HFFc6 (cell line): ENCODE data around the gene CYLD. TPM values are rescaled to one million over a fixed set of nuclear protein-coding genes. Genes with fewer than 3 reads are reported as not detected.
A peak's percentile ranks its signal among the peaks of the same experiment; 100 is the strongest.

Source experiments
- DNase-seq: peaks from one replicate; pipeline ENCODE4 v3.0.0-alpha.2; 2018
- H3K27ac Mint-ChIP-seq: 2 replicates; pipeline ENCODE4 v1.8.0; 2020; ENCODE audit warnings: mild to moderate bottlenecking, mixed read lengths
- H3K27me3 Mint-ChIP-seq: 2 replicates; pipeline ENCODE4 v1.8.0; 2021; ENCODE audit warnings: mild to moderate bottlenecking, moderate library complexity, mixed read lengths; ENCODE audit not compliant: insufficient read depth
- H3K36me3 Mint-ChIP-seq: 2 replicates; pipeline ENCODE4 v1.8.0; 2021; ENCODE audit warnings: low read depth, mixed read lengths
- H3K4me1 Mint-ChIP-seq: 2 replicates; pipeline ENCODE4 v1.8.0; 2020; ENCODE audit warnings: low read depth, mixed read lengths
- H3K4me3 Mint-ChIP-seq: 2 replicates; pipeline ENCODE4 v1.8.0; 2020; ENCODE audit warnings: mild to moderate bottlenecking, moderate library complexity, mixed read lengths
- H3K9me3 Mint-ChIP-seq: 2 replicates; pipeline ENCODE4 v1.8.0; 2020; ENCODE audit warnings: mild to moderate bottlenecking, mixed read lengths
- CTCF ChIP-seq: fragments of 200-600 bp; sonication (generic); IDR thresholded peaks from 2 replicates; pipeline ENCODE4 v1.5.0; 2021; ENCODE audit warnings: antibody characterized with exemption, mild to moderate bottlenecking
- total RNA-seq, 6 experiments: library from RNA; stranded (reverse); fragmentation: NEBNext Ultra II Directional; extraction: Animal tissue kit (Norgen Biotek cat#: 25700); gene quantifications; 2 replicates in 1 of 6; 3 replicates in 5 of 6; pipeline ENCODE4 v1.2.3, GENCODE V29; 2021

The CYLD gene
- total RNA-seq, 6 experiments from 2014 or later: 39.4 to 52.7 (median 43.4) TPM

- Mint-ChIP-seq H3K36me3 (peaks cover 5% of the 10 kb centered on the region), H3K27ac (peak overlapping the region; percentile 81), H3K9me3 (no peaks in the 10 kb centered on the region), H3K27me3 (peaks cover 6% of the 10 kb centered on the region), H3K4me3 (peak overlapping the region; percentile 84), H3K4me1 (peaks cover 50% of the 10 kb centered on the region)
- DNase-seq: peak; percentile 55
- TF ChIP-seq CTCF: no peak
Measured at GRCh38 chr16:50742576-50743200, 802 bp downstream of the CYLD start.

GRCh38 chr16:50743581-50744225, 1.8 kb downstream of the CYLD start:
- no peaks in the 10 kb centered on the region for H3K9me3 Mint-ChIP-seq
- H3K27ac Mint-ChIP-seq: peak overlapping the region; percentile 81
- H3K4me3 Mint-ChIP-seq: peak overlapping the region; percentile 84

GRCh38 chr16:50744881-50745280, 3.0 kb downstream of the CYLD start:
- Mint-ChIP-seq H3K9me3 (no peaks in the 10 kb centered on the region), H3K4me3 (peak overlapping the region; percentile 49), H3K27me3 (peaks cover 1% of the 10 kb centered on the region), H3K36me3 (peaks cover 12% of the 10 kb centered on the region), H3K4me1 (peaks cover 47% of the 10 kb centered on the region), H3K27ac (peak overlapping the region; percentile 71)
- peak; percentile 28 for DNase-seq
- no peak for TF ChIP-seq CTCF

More at GRCh38 chr16:50743581-50744225, 1.8 kb downstream of the CYLD start:
- no peak for DNase-seq
- Mint-ChIP-seq H3K36me3 (peaks cover 5% of the 10 kb centered on the region), H3K27me3 (peaks cover 6% of the 10 kb centered on the region), H3K4me1 (peaks cover 47% of the 10 kb centered on the region)
- no peak for TF ChIP-seq CTCF

GRCh38 chr16:50745940-50746339, 4.1 kb downstream of the CYLD start:
- Mint-ChIP-seq H3K36me3 (peaks cover 12% of the 10 kb centered on the region), H3K27ac (no peak overlapping the region; the same call in 1 of the 2 replicates), H3K4me1 (peaks cover 39% of the 10 kb centered on the region), H3K9me3 (no peaks in the 10 kb centered on the region), H3K27me3 (peaks cover 1% of the 10 kb centered on the region), H3K4me3 (no peak overlapping the region)
- no peak for DNase-seq
- no peak for TF ChIP-seq CTCF

GRCh38 chr16:50747207-50747956, 5.5 kb downstream of the CYLD start:
- peaks cover 33% of the 10 kb centered on the region for H3K4me1 Mint-ChIP-seq
- no peak for DNase-seq
- H3K27ac Mint-ChIP-seq: no peak overlapping the region
- H3K36me3 Mint-ChIP-seq: peaks cover 12% of the 10 kb centered on the region
- TF ChIP-seq CTCF: peak; percentile 61
- peaks cover 1% of the 10 kb centered on the region; the same call in 1 of the 2 replicates for H3K27me3 Mint-ChIP-seq
- H3K9me3 Mint-ChIP-seq: no peaks in the 10 kb centered on the region
- no peak overlapping the region for H3K4me3 Mint-ChIP-seq
